GM12878 (cell line): Measurements from ENCODE around the gene ENTREP1. TPM values are rescaled to one million over a fixed set of nuclear protein-coding genes. Genes with fewer than 3 reads are reported as not detected.

Experiments used
- ATAC-seq: fragments of 200-7000 bp; cut with Tn5 transposase; 3 replicates; pipeline ENCODE4 v1.9.1; 2020; ENCODE audit warnings: mild to moderate bottlenecking, moderate library complexity
- BruUV-seq: library from RNA; stranded (reverse); fragments of 400-500 nt; replicated peaks from 2 replicates; lab custom pipeline; 2021; lab: Mats Ljungman, UMichigan
- CTCF ChIA-PET: fragments of 300-600 bp; sonication (Branson Sonifier 250); formaldehyde crosslinking; extraction: SDS; loops from one replicate; lab custom pipeline; 2021; ENCODE audit warnings: inconsistent platforms; lab: Yijun Ruan, JAX
- POLR2A ChIA-PET: fragments of 350-600 bp; formaldehyde crosslinking; extraction: SDS; loops from one replicate; lab custom pipeline; 2021; ENCODE audit warnings: inconsistent platforms; lab: Charles Lee
- RAD21 ChIA-PET: fragments of 300-600 bp; sonication (Branson Sonifier 250); formaldehyde crosslinking; loops from one replicate; lab custom pipeline; 2023; ENCODE audit warnings: antibody characterized with exemption; ENCODE audit not compliant: unreplicated experiment; lab: Charles Lee
- SMC1A ChIA-PET: fragments of 300-600 bp; sonication (Branson Sonifier 250); formaldehyde crosslinking; loops from one replicate; lab custom pipeline; 2023; ENCODE audit not compliant: unreplicated experiment, uncharacterized antibody; lab: Charles Lee
- DNase-seq: peaks from one replicate; pipeline ENCODE4 v3.0.0-alpha.2; 2011; ENCODE audit warnings: low read depth, low spot score
- FAIRE-seq: peaks from 3 replicates; lab custom pipeline; 2011; peaks lifted over from hg19 to GRCh38; lab: Jason Lieb, UNC
- H2AFZ ChIP-seq: 2 replicates; pipeline ENCODE4 v1.6.0; 2011; ENCODE audit warnings: low read depth, low read length, control low read depth; ENCODE audit not compliant: control insufficient read depth
- H3K27ac ChIP-seq: 2 replicates; pipeline ENCODE4 v1.5.1; 2011; ENCODE audit warnings: control low read depth; ENCODE audit not compliant: control insufficient read depth, insufficient read depth
- H3K27me3 ChIP-seq, 2 experiments: replicated peaks in 1 of 2; 2 replicates each; pipeline versions ENCODE4 v1.6.0 to v1.6.1; 2011; ENCODE audit warnings: low read length in 1 of 2; ENCODE audit not compliant: control insufficient read depth in 2 of 2, insufficient read depth in 2 of 2
- H3K36me3 ChIP-seq, 2 experiments: 2 replicates each; pipeline ENCODE4 v1.5.1; 2011; ENCODE audit warnings: low read length in 1 of 2; ENCODE audit not compliant: control insufficient read depth in 2 of 2, insufficient read depth in 2 of 2
- H3K4me1 ChIP-seq: 2 replicates; pipeline ENCODE4 v1.6.1; 2011; ENCODE audit warnings: mild to moderate bottlenecking, low read length, moderate library complexity, mixed read lengths; ENCODE audit not compliant: control insufficient read depth, insufficient read depth
- H3K4me2 ChIP-seq: 2 replicates; pipeline ENCODE4 v1.6.0; 2011; ENCODE audit warnings: control low read depth; ENCODE audit not compliant: control insufficient read depth, insufficient read depth
- H3K4me3 ChIP-seq: fragments of 200-600 bp; sonication (generic); 2 replicates; pipeline ENCODE4 v1.5.1; 2016
- H3K79me2 ChIP-seq: 2 replicates; pipeline ENCODE4 v1.6.0; 2011; ENCODE audit warnings: low read length; ENCODE audit not compliant: control insufficient read depth, insufficient read depth
- H3K9ac ChIP-seq: 2 replicates; pipeline ENCODE4 v1.8.0; 2011; ENCODE audit warnings: low read length, control low read depth, mixed read lengths; ENCODE audit not compliant: control insufficient read depth, insufficient read depth
- H3K9me3 ChIP-seq: replicated peaks from 3 replicates; pipeline ENCODE4 v1.5.1; 2011; ENCODE audit warnings: mild to moderate bottlenecking, low read length; ENCODE audit not compliant: control insufficient read depth, insufficient read depth
- H4K20me1 ChIP-seq: 2 replicates; pipeline ENCODE4 v1.6.0; 2011; ENCODE audit not compliant: control insufficient read depth, insufficient read depth
- FOXM1 ChIP-seq: IDR thresholded peaks from 2 replicates; pipeline ENCODE4 v1.6.1; 2012; ENCODE audit warnings: low read depth, mild to moderate bottlenecking, inconsistent platforms, low read length, moderate library complexity
- MEF2B ChIP-seq: fragments of 450-650 bp; IDR thresholded peaks from 2 replicates; pipeline ENCODE4 v1.6.1; 2018; ENCODE audit warnings: mild to moderate bottlenecking, moderate library complexity; ENCODE audit not compliant: partially characterized antibody, poor library complexity, severe bottlenecking
- WGBS: methylation state at CpG from one replicate; pipeline ENCODE4 v1.1.6; 2016; ENCODE audit warnings: low lambda C conversion rate; ENCODE audit not compliant: insufficient replicate concordance, insufficient coverage; ENCODE audit errors: missing lambda C conversion rate; 5-methylcytosine and 5-hydroxymethylcytosine counted together
- in situ Hi-C: fragments of 300-500 bp; cut with MboI; formaldehyde crosslinking; loops from 9 replicates; pipeline ENCODE4 v1.14.3; 2018; ENCODE audit warnings: mixed read lengths
- intact Hi-C: fragments of 100-400 bp; cut with micrococcal nuclease; formaldehyde crosslinking; loops from one replicate; pipeline ENCODE4 v1.14.2; 2022; ENCODE audit not compliant: unreplicated experiment
- polyA plus RNA-seq, 11 experiments: library from polyadenylated mRNA; depleted of rRNA in 4 of 11; unstranded in 6 of 11; stranded (reverse) in 5 of 11; fragments of >200 nt; fragmentation: Nextera tagmentation in 4 of 11; fragmentation: Illumina TruSeq in 1 of 11; extraction: Ambion mirVana in 4 of 11; extraction: Trizol in 1 of 11; gene quantifications; 1 replicate in 1 of 11; 2 replicates in 10 of 11; pipeline versions ENCODE4 v1.2.1 to v1.2.3, GENCODE V29; 2011 to 2016; ENCODE audit warnings: inconsistent platforms in 2 of 11, missing spikeins in 2 of 11, low read depth in 1 of 11
- total RNA-seq, 4 experiments: library from RNA; depleted of rRNA in 3 of 4; stranded (reverse); fragments of >200 nt in 3 of 4; fragmentation: Illumina TruSeq in 1 of 4; extraction: Trizol in 1 of 4; gene quantifications; 2 replicates each; pipeline versions ENCODE4 v1.2.1 to v1.2.3, GENCODE V29; 2013 to 2021
- TF ChIP-seq, protein P1 (sequence below): IDR thresholded peaks from 2 replicates; pipeline ENCODE4 v1.6.1; 2011; ENCODE audit warnings: mild to moderate bottlenecking, low read depth, low read length, moderate library complexity; ENCODE audit not compliant: insufficient replicate concordance

The ENTREP1 gene
- total and polyA plus RNA-seq, 10 of the 15 experiments (the other 5 are each of a cell fraction or from before 2014, with no cell fraction given) = not detected

DNA sequence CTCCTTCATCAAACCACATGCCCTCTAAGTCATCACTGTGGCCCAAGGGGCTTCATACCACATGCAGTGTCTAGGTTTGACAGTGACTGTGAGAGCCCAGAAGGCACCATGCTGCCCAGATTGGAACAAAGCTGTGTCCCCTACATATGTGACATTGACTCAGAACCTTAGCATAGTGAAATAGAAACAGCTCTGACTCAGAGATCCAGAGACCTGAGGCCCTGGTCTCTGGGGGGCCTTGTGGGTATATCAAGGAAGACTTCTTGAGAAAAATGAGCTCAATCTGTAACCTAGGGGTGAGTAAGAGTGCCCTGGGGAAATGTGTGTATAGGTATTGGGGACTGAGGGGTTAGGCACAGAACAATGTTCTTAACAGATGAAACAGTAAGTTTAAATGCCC, 7.1 kb upstream of the ENTREP1 start:
- intact Hi-C loops = no loop called here
- Histone ChIP-seq H3K9ac (no peak overlapping the region), H3K4me1 (no peaks in the 10 kb centered on the region), H3K27ac (no peak overlapping the region), H3K79me2 (no peaks in the 10 kb centered on the region), H3K9me3 (no peaks in the 10 kb centered on the region; the same call in 2 of the 3 replicates), H4K20me1 (no peaks in the 10 kb centered on the region), H2AFZ (no peak overlapping the region), H3K4me3 (no peak overlapping the region), H3K36me3 (no peaks in the 10 kb centered on the region), H3K4me2 (no peak overlapping the region), H3K27me3 (no peaks in the 10 kb centered on the region; a peak in 2 of 4 replicates)
- ATAC-seq = peak; percentile 73
- BruUV-seq = no TSS peak
- no peak for FAIRE-seq
- DNase-seq = peak; percentile 7
- in situ Hi-C loops = no loop called here
- POLR2A ChIA-PET = no interaction called here
- RAD21 ChIA-PET = no interaction called here
- SMC1A ChIA-PET = no interaction called here
- CTCF ChIA-PET = interaction anchor here (0.7 kb wide), 1 partner anchor 123 kb away, joined by 3 read pairs; no protein-coding TSS in a partner anchor
- TF ChIP-seq FOXM1 = no peak
- peak; percentile 77 for TF ChIP-seq MEF2B

DNA sequence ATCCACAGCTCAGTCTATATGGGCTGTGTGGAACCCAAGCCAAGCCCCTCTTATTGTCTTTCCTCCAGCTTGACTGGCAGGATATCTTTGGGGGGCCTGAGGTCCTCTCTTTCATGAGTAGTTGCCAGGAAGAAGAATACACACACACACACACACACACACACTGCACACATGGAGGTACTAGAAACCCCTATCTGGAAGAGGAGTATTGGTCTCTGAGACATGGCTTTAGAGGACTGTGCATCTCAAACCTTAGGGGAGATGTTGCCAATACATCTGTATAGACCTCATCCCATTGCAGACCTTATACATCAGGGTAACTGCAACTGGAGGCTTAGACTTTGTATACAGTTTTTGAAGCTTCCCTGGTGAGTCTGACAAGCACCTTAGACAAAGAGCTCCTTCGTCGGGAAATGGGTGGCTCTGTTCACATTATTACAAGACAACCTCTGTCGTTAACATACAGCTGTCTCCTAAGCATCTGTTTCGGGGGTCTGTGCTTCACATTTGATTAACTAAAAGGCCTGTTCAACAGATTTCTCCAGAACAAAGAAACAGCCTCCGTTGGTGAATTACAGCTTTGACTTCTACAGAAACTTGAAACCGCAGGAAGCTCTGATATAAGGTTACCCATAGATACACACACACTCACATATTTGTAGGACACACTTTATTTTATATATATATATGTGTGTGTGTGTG, 5.5 kb upstream of the ENTREP1 start:
- ChIA-PET POLR2A (no interaction called here), CTCF (interaction anchor here (0.6 to 0.7 kb wide), 3 partner anchors 13 to 505 kb away, joined by 3 read pairs; no protein-coding TSS in a partner anchor), RAD21 (no interaction called here), SMC1A (no interaction called here)
- intact Hi-C loops (no loop called here), in situ Hi-C loops (no loop called here)
- Histone ChIP-seq H3K9ac (no peak overlapping the region), H3K27me3 (no peaks in the 10 kb centered on the region; a peak in 2 of 4 replicates), H4K20me1 (no peaks in the 10 kb centered on the region), H2AFZ (no peak overlapping the region), H3K4me3 (no peak overlapping the region), H3K4me1 (no peaks in the 10 kb centered on the region), H3K27ac (no peak overlapping the region), H3K79me2 (no peaks in the 10 kb centered on the region), H3K36me3 (no peaks in the 10 kb centered on the region), H3K4me2 (no peak overlapping the region), H3K9me3 (no peaks in the 10 kb centered on the region; the same call in 2 of the 3 replicates)
- no peak for FAIRE-seq
- 21% methylated on average over 6 of the region's 6 CpGs for WGBS
- DNase-seq = no peak
- no TSS peak for BruUV-seq
- ATAC-seq = no peak
- TF ChIP-seq, protein P1, sequence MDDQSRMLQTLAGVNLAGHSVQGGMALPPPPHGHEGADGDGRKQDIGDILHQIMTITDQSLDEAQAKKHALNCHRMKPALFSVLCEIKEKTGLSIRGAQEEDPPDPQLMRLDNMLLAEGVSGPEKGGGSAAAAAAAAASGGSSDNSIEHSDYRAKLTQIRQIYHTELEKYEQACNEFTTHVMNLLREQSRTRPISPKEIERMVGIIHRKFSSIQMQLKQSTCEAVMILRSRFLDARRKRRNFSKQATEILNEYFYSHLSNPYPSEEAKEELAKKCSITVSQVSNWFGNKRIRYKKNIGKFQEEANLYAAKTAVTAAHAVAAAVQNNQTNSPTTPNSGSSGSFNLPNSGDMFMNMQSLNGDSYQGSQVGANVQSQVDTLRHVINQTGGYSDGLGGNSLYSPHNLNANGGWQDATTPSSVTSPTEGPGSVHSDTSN = no peak
